GM12891 (cell line): ENCODE results near the gene MEF2B.

Experiments
- PAX5 ChIP-seq: IDR thresholded peaks from 2 replicates; pipeline ENCODE4 v1.6.1; 2011; ENCODE audit warnings: low read length, moderate library complexity, mild to moderate bottlenecking; ENCODE audit not compliant: insufficient read depth, severe bottlenecking
- POLR2A ChIP-seq: IDR thresholded peaks from 2 replicates; pipeline ENCODE4 v1.6.1; 2011; ENCODE audit warnings: low read depth, low read length, control low read depth
- POLR2AphosphoS5 ChIP-seq: IDR thresholded peaks from 2 replicates; pipeline ENCODE4 v1.6.1; 2011; ENCODE audit warnings: low read depth, low read length, control low read depth
- POU2F2 ChIP-seq: IDR thresholded peaks from 2 replicates; pipeline ENCODE4 v1.6.1; 2011; ENCODE audit warnings: low read depth, mild to moderate bottlenecking, control low read depth, low read length, moderate library complexity
- SPI1 ChIP-seq: IDR thresholded peaks from 2 replicates; pipeline ENCODE4 v1.6.1; 2011; ENCODE audit warnings: low read depth, low read length, control low read depth
- TAF1 ChIP-seq: IDR thresholded peaks from 2 replicates; pipeline ENCODE4 v1.6.1; 2011; ENCODE audit warnings: low read depth, low read length, control low read depth

DNA sequence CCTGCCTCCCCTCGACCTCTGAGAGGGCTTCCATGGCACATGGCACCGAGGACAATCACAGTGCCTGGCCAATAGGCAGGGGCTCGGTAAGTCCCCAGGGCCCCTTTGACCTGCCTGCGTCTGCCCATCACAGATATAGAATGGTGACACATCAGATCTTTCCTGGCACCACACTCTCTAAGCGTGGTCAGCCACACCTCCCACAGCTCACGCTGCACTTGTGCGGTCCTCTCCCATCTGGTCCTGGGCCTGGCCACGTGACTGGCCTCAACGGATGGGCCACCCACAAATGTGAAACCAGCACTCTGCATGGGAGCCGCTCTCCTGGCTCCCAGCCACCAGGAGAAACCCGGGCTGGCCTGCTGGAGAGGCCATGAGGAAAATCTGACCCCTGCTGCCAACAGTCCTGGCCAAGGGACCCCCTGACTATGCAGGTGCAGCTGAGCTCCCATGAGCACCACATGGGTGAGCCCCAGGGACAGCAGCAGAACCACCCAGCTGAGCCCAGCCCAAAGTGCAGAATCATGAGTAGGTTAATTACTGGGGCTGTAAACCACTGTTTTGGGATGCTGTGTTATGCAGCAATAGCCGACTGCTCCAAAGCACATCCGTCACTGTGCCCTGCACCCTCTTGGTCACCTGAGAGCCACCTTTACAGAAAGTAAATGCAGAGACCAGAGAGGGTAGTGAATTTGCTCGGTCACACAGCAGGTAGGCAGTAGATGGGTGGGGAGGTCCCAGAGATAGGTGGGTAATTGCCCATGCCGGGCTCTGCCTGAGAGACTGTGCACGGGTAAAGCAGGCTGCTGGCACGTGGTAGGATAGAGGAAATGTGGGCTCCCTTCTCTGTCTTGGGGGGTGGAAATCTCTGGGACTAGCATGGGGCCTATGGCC is 9.7 kb upstream of the MEF2B start:
- TF ChIP-seq POLR2A (no peak), POLR2AphosphoS5 (no peak), TAF1 (no peak), POU2F2 (no peak), SPI1 (no peak), PAX5 (no peak)
